Measurements from ENCODE around the gene GPR108.
"Not testable (repeated sequence)": the region's sequence is repeated elsewhere in the genome, so short reads cannot be mapped to it uniquely, and the experiment has no call there.

Gene GPR108

GRCh38 chr19:6711078-6711361, 26.4 kb downstream of the GPR108 start:
- no peak for TF ChIP-seq CTCF (IDR thresholded peaks at IDR 0.05; ENCODE audit: low read depth, low read length, missing control alignments)
- no peak overlapping the region for H3K4me3 ChIP-seq (ENCODE audit: low read depth, low read length)
- DNase-seq (ENCODE audit: low read depth): no peak
- in situ Hi-C loops (cut with HindIII; ENCODE audit: low sequenced_read_pairs): no loop called here

- no peak overlapping the region for H3K4me3 ChIP-seq (ENCODE audit: low read depth, low read length)
- DNase-seq (ENCODE audit: low read depth): no peak
- in situ Hi-C loops (cut with HindIII; ENCODE audit: low sequenced_read_pairs): no loop called here
- TF ChIP-seq CTCF (IDR thresholded peaks at IDR 0.05; ENCODE audit: low read depth, low read length, missing control alignments): no peak
These were observed 26.9 kb downstream of the GPR108 start for GRCh38 chr19:6710273-6711077.

GRCh38 chr19:6709549-6709948, 27.8 kb downstream of the GPR108 start:
- TF ChIP-seq CTCF (IDR thresholded peaks at IDR 0.05; ENCODE audit: low read depth, low read length, missing control alignments): no peak
- in situ Hi-C loops (cut with HindIII; ENCODE audit: low sequenced_read_pairs): no loop called here
- DNase-seq (ENCODE audit: low read depth): no peak
- H3K4me3 ChIP-seq (ENCODE audit: low read depth, low read length): no peak overlapping the region

GRCh38 chr19:6708913-6709312, 28.5 kb downstream of the GPR108 start:
- in situ Hi-C loops (cut with HindIII; ENCODE audit: low sequenced_read_pairs); DNase-seq (ENCODE audit: low read depth); H3K4me3 ChIP-seq (ENCODE audit: low read depth, low read length): not testable (repeated sequence)

- TF ChIP-seq CTCF (IDR thresholded peaks at IDR 0.05; ENCODE audit: low read depth, low read length, missing control alignments): no peak
- no peak overlapping the region for H3K4me3 ChIP-seq (ENCODE audit: low read depth, low read length)
- DNase-seq (ENCODE audit: low read depth): no peak
- in situ Hi-C loops (cut with HindIII; ENCODE audit: low sequenced_read_pairs): no loop called here
These were observed 29.0 kb downstream of the GPR108 start for GRCh38 chr19:6708346-6708745.

GRCh38 chr19:6707658-6708018, 29.7 kb downstream of the GPR108 start:
- no peak for DNase-seq (ENCODE audit: low read depth)
- in situ Hi-C loops (cut with HindIII; ENCODE audit: low sequenced_read_pairs): no loop called here
- TF ChIP-seq CTCF (IDR thresholded peaks at IDR 0.05; ENCODE audit: low read depth, low read length, missing control alignments): no peak
- no peak overlapping the region for H3K4me3 ChIP-seq (ENCODE audit: low read depth, low read length)

GRCh38 chr19:6707011-6707657, 30.2 kb downstream of the GPR108 start:
- in situ Hi-C loops (cut with HindIII; ENCODE audit: low sequenced_read_pairs): no loop called here
- no peak for DNase-seq (ENCODE audit: low read depth)
- no peak for TF ChIP-seq CTCF (IDR thresholded peaks at IDR 0.05; ENCODE audit: low read depth, low read length, missing control alignments)
- H3K4me3 ChIP-seq (ENCODE audit: low read depth, low read length): no peak overlapping the region
